Activated CD4-positive, alpha-beta T cell treated with anti-CD3 and anti-CD28 coated beads, Interleukin-2, amount 10 ng/mL, durations not matched to agents 24 days and 14 days (primary cell): Measurements from ENCODE around the gene TMTC3. TPM values are rescaled to one million over a fixed set of nuclear protein-coding genes. Genes with fewer than 3 reads are reported as not detected.
"Not testable (repeated sequence)": the region's sequence is repeated elsewhere in the genome, so short reads cannot be mapped to it uniquely, and the experiment has no call there.

Source experiments
- DNase-seq: peaks from one replicate; pipeline ENCODE4 v3.0.0; 2022
- H3K27ac Mint-ChIP-seq: one replicate; pipeline ENCODE4 v1.8.0; 2022; ENCODE audit warnings: mild to moderate bottlenecking, mixed read lengths
- H3K27me3 Mint-ChIP-seq: one replicate; pipeline ENCODE4 v1.8.0; 2022; ENCODE audit warnings: mixed read lengths
- H3K36me3 Mint-ChIP-seq: one replicate; pipeline ENCODE4 v1.8.0; 2022; ENCODE audit warnings: low read depth, mild to moderate bottlenecking, mixed read lengths
- H3K4me1 Mint-ChIP-seq: one replicate; pipeline ENCODE4 v1.8.0; 2021; ENCODE audit warnings: mixed read lengths
- H3K4me3 Mint-ChIP-seq: one replicate; pipeline ENCODE4 v1.8.0; 2022; ENCODE audit warnings: mild to moderate bottlenecking, moderate library complexity, mixed read lengths
- H3K9me3 Mint-ChIP-seq: one replicate; pipeline ENCODE4 v1.8.0; 2021; ENCODE audit warnings: mixed read lengths
- intact Hi-C: fragments of 100-400 bp; cut with micrococcal nuclease; formaldehyde crosslinking; loops from one replicate; pipeline ENCODE4 v1.15.1; 2023
- total RNA-seq: library from RNA; stranded (reverse); gene quantifications from 2 replicates; pipeline ENCODE4 v1.2.3, GENCODE V29; 2022

TMTC3 gene
- total RNA-seq, 1 donor from 2014 or later = 8.2 TPM

- H3K9me3 Mint-ChIP-seq = peaks cover 3% of the 10 kb centered on the region
- no peak overlapping the region for H3K4me3 Mint-ChIP-seq
- DNase-seq = no peak
- intact Hi-C loops = no loop called here
- H3K27ac Mint-ChIP-seq = no peak overlapping the region
- peaks cover 30% of the 10 kb centered on the region for H3K36me3 Mint-ChIP-seq
- no peaks in the 10 kb centered on the region for H3K4me1 Mint-ChIP-seq
- no peaks in the 10 kb centered on the region for H3K27me3 Mint-ChIP-seq
Measured at GRCh38 chr12:88182416-88182815, 40.3 kb downstream of the TMTC3 start.

GRCh38 chr12:88184196-88184595 is 42.1 kb downstream of the TMTC3 start:
- DNase-seq = no peak
- peaks cover 28% of the 10 kb centered on the region for H3K36me3 Mint-ChIP-seq
- no peaks in the 10 kb centered on the region for H3K27me3 Mint-ChIP-seq
- H3K9me3 Mint-ChIP-seq = peaks cover 3% of the 10 kb centered on the region
- H3K27ac Mint-ChIP-seq = no peak overlapping the region
- H3K4me1 Mint-ChIP-seq = no peaks in the 10 kb centered on the region
- intact Hi-C loops = no loop called here
- H3K4me3 Mint-ChIP-seq = no peak overlapping the region

GRCh38 chr12:88185279-88185678 is 43.2 kb downstream of the TMTC3 start:
- no peak overlapping the region for H3K27ac Mint-ChIP-seq
- peaks cover 20% of the 10 kb centered on the region for H3K36me3 Mint-ChIP-seq
- intact Hi-C loops = no loop called here
- no peaks in the 10 kb centered on the region for H3K4me1 Mint-ChIP-seq
- H3K4me3 Mint-ChIP-seq = no peak overlapping the region
- DNase-seq = no peak
- H3K27me3 Mint-ChIP-seq = no peaks in the 10 kb centered on the region
- peaks cover 3% of the 10 kb centered on the region for H3K9me3 Mint-ChIP-seq

- Mint-ChIP-seq H3K9me3 (peaks cover 3% of the 10 kb centered on the region), H3K27ac (no peak overlapping the region), H3K4me1 (no peaks in the 10 kb centered on the region), H3K36me3 (peaks cover 17% of the 10 kb centered on the region), H3K27me3 (no peaks in the 10 kb centered on the region), H3K4me3 (no peak overlapping the region)
- DNase-seq = no peak
- intact Hi-C loops = no loop called here
Measured at GRCh38 chr12:88185988-88186387, 43.9 kb downstream of the TMTC3 start.

- no peak overlapping the region for H3K27ac Mint-ChIP-seq
- H3K9me3 Mint-ChIP-seq = peaks cover 3% of the 10 kb centered on the region
- intact Hi-C loops = no loop called here
- peaks cover 16% of the 10 kb centered on the region for H3K36me3 Mint-ChIP-seq
- no peaks in the 10 kb centered on the region for H3K4me1 Mint-ChIP-seq
- H3K4me3 Mint-ChIP-seq = no peak overlapping the region
- H3K27me3 Mint-ChIP-seq = no peaks in the 10 kb centered on the region
- no peak for DNase-seq
Measured at GRCh38 chr12:88187571-88187970, 45.5 kb downstream of the TMTC3 start.

- H3K4me1 Mint-ChIP-seq = no peaks in the 10 kb centered on the region
- H3K4me3 Mint-ChIP-seq = no peak overlapping the region
- H3K27ac Mint-ChIP-seq = no peak overlapping the region
- peaks cover 3% of the 10 kb centered on the region for H3K9me3 Mint-ChIP-seq
- no peaks in the 10 kb centered on the region for H3K27me3 Mint-ChIP-seq
- no peak for DNase-seq
- intact Hi-C loops = no loop called here
- peaks cover 13% of the 10 kb centered on the region for H3K36me3 Mint-ChIP-seq
Measured at GRCh38 chr12:88188180-88188579, 46.1 kb downstream of the TMTC3 start.

- intact Hi-C loops = no loop called here
- Mint-ChIP-seq H3K27me3 (no peaks in the 10 kb centered on the region), H3K27ac (no peak overlapping the region), H3K4me3 (no peak overlapping the region), H3K36me3 (peaks cover 19% of the 10 kb centered on the region), H3K4me1 (no peaks in the 10 kb centered on the region), H3K9me3 (no peaks in the 10 kb centered on the region)
- no peak for DNase-seq
Measured at GRCh38 chr12:88192426-88192825, 50.3 kb downstream of the TMTC3 start.

GRCh38 chr12:88194868-88195267 is 52.8 kb downstream of the TMTC3 start:
- Mint-ChIP-seq H3K9me3 (no peaks in the 10 kb centered on the region), H3K36me3 (peaks cover 17% of the 10 kb centered on the region), H3K27me3 (no peaks in the 10 kb centered on the region), H3K4me3 (no peak overlapping the region), H3K27ac (no peak overlapping the region), H3K4me1 (no peaks in the 10 kb centered on the region)
- intact Hi-C loops = no loop called here
- DNase-seq = no peak

- DNase-seq = no peak
Measured at GRCh38 chr12:88200029-88200428, 57.9 kb downstream of the TMTC3 start.

GRCh38 chr12:88202500-88202899 is 60.4 kb downstream of the TMTC3 start:
- intact Hi-C loops = no loop called here
- Mint-ChIP-seq H3K36me3 (no peaks in the 10 kb centered on the region), H3K4me3 (no peak overlapping the region), H3K27ac (no peak overlapping the region), H3K9me3 (peaks cover 6% of the 10 kb centered on the region), H3K27me3 (no peaks in the 10 kb centered on the region), H3K4me1 (no peaks in the 10 kb centered on the region)
- DNase-seq = no peak

More at GRCh38 chr12:88200029-88200428, 57.9 kb downstream of the TMTC3 start:
- no peaks in the 10 kb centered on the region for H3K4me1 Mint-ChIP-seq
- H3K4me3 Mint-ChIP-seq = no peak overlapping the region
- no peaks in the 10 kb centered on the region for H3K27me3 Mint-ChIP-seq
- intact Hi-C loops = no loop called here
- peaks cover 6% of the 10 kb centered on the region for H3K36me3 Mint-ChIP-seq
- no peak overlapping the region for H3K27ac Mint-ChIP-seq
- H3K9me3 Mint-ChIP-seq = no peaks in the 10 kb centered on the region

GRCh38 chr12:88206601-88207000 is 64.5 kb downstream of the TMTC3 start:
- intact Hi-C loops = no loop called here
- no peaks in the 10 kb centered on the region for H3K4me1 Mint-ChIP-seq
- no peak overlapping the region for H3K4me3 Mint-ChIP-seq
- no peaks in the 10 kb centered on the region for H3K36me3 Mint-ChIP-seq
- no peaks in the 10 kb centered on the region for H3K27me3 Mint-ChIP-seq
- H3K27ac Mint-ChIP-seq = no peak overlapping the region
- no peak for DNase-seq
- H3K9me3 Mint-ChIP-seq = peaks cover 13% of the 10 kb centered on the region

- intact Hi-C loops = no loop called here
- no peak for DNase-seq
- no peaks in the 10 kb centered on the region for H3K4me1 Mint-ChIP-seq
- H3K27me3 Mint-ChIP-seq = no peaks in the 10 kb centered on the region
- H3K27ac Mint-ChIP-seq = no peak overlapping the region
- peaks cover 13% of the 10 kb centered on the region for H3K9me3 Mint-ChIP-seq
- no peaks in the 10 kb centered on the region for H3K36me3 Mint-ChIP-seq
- H3K4me3 Mint-ChIP-seq = no peak overlapping the region
Measured at GRCh38 chr12:88207921-88208620, 66.0 kb downstream of the TMTC3 start.

GRCh38 chr12:88208661-88209060 is 66.6 kb downstream of the TMTC3 start:
- H3K27ac Mint-ChIP-seq = no peak overlapping the region
- intact Hi-C loops = no loop called here
- DNase-seq = no peak
- H3K9me3 Mint-ChIP-seq = peaks cover 15% of the 10 kb centered on the region
- no peaks in the 10 kb centered on the region for H3K27me3 Mint-ChIP-seq
- H3K4me3 Mint-ChIP-seq = no peak overlapping the region
- no peaks in the 10 kb centered on the region for H3K36me3 Mint-ChIP-seq
- H3K4me1 Mint-ChIP-seq = no peaks in the 10 kb centered on the region

- H3K27ac Mint-ChIP-seq, H3K36me3 Mint-ChIP-seq, H3K27me3 Mint-ChIP-seq, intact Hi-C loops, H3K4me1 Mint-ChIP-seq, DNase-seq, H3K4me3 Mint-ChIP-seq: not testable (repeated sequence)
- H3K9me3 Mint-ChIP-seq = peaks cover 25% of the 10 kb centered on the region
Measured at GRCh38 chr12:88210311-88210710, 68.2 kb downstream of the TMTC3 start.

GRCh38 chr12:88218293-88218692 is 76.2 kb downstream of the TMTC3 start:
- Mint-ChIP-seq H3K4me1 (no peaks in the 10 kb centered on the region), H3K27ac (no peak overlapping the region), H3K36me3 (no peaks in the 10 kb centered on the region), H3K4me3 (no peak overlapping the region), H3K27me3 (no peaks in the 10 kb centered on the region), H3K9me3 (peaks cover 30% of the 10 kb centered on the region)
- DNase-seq = no peak
- intact Hi-C loops = no loop called here
